Karpas-422 (cell line): ENCODE results near the gene GGACT. TPM values are rescaled to one million over a fixed set of nuclear protein-coding genes. Genes with fewer than 3 reads are reported as not detected.

ENCODE experiments used
- DNase-seq: peaks from one replicate; pipeline ENCODE4 v3.0.0-alpha.2; 2015
- H2AFZ ChIP-seq: fragments of 200-600 bp; sonication (generic); 2 replicates; pipeline ENCODE4 v1.6.1; 2014; ENCODE audit warnings: antibody characterized with exemption, low read length, mixed read lengths
- H3K27ac ChIP-seq: fragments of 200-600 bp; sonication (generic); 2 replicates; pipeline ENCODE4 v1.5.1; 2014; ENCODE audit warnings: mild to moderate bottlenecking, low read length, moderate library complexity
- H3K27me3 ChIP-seq: fragments of 200-600 bp; sonication (generic); 2 replicates; pipeline ENCODE4 v1.6.1; 2014; ENCODE audit warnings: low read length, mixed read lengths
- H3K36me3 ChIP-seq: fragments of 200-600 bp; sonication (generic); 2 replicates; pipeline ENCODE4 v1.6.1; 2014; ENCODE audit warnings: low read length, mixed read lengths; ENCODE audit not compliant: insufficient read depth
- H3K4me1 ChIP-seq: fragments of 200-600 bp; sonication (generic); 2 replicates; pipeline ENCODE4 v1.6.1; 2014; ENCODE audit warnings: mild to moderate bottlenecking, low read length, mixed read lengths
- H3K4me2 ChIP-seq: fragments of 200-600 bp; sonication (generic); 2 replicates; pipeline ENCODE4 v1.6.1; 2014; ENCODE audit warnings: low read length, low read depth, mild to moderate bottlenecking; ENCODE audit not compliant: poor library complexity, severe bottlenecking
- H3K4me3 ChIP-seq: fragments of 200-600 bp; sonication (generic); 2 replicates; pipeline ENCODE4 v1.5.1; 2014; ENCODE audit warnings: mild to moderate bottlenecking, antibody characterized with exemption, low read length, mixed read lengths
- H3K79me2 ChIP-seq: fragments of 200-600 bp; sonication (generic); 2 replicates; pipeline ENCODE4 v1.6.1; 2014; ENCODE audit warnings: mild to moderate bottlenecking, low read length, mixed read lengths
- H3K9ac ChIP-seq: fragments of 200-600 bp; sonication (generic); 2 replicates; pipeline ENCODE4 v1.6.0; 2014; ENCODE audit warnings: low read length
- H3K9me2 ChIP-seq: fragments of 200-600 bp; sonication (generic), shearing (Covaris generic); replicated peaks from 2 replicates; pipeline ENCODE4 v1.6.0; 2014; ENCODE audit warnings: mild to moderate bottlenecking, low read length, moderate library complexity; ENCODE audit not compliant: insufficient read depth
- H3K9me3 ChIP-seq: fragments of 300-700, 200-600 bp; sonication (generic); 2 replicates; pipeline ENCODE4 v1.6.1; 2014; ENCODE audit warnings: low read length, mixed read lengths
- H4K20me1 ChIP-seq: fragments of 200-600 bp; sonication (generic); 2 replicates; pipeline ENCODE4 v1.6.1; 2014; ENCODE audit warnings: mild to moderate bottlenecking, antibody characterized with exemption, low read length, low read depth; ENCODE audit not compliant: insufficient read depth
- total RNA-seq: library from RNA; depleted of rRNA; stranded (reverse); fragments of >200 nt; shearing (Covaris generic); gene quantifications from 2 replicates; pipeline ENCODE4 v1.2.3, GENCODE V29; 2014; ENCODE audit warnings: low replicate concordance

GGACT gene
- total RNA-seq, 1 experiment from 2014 or later = 8.8 TPM

DNA sequence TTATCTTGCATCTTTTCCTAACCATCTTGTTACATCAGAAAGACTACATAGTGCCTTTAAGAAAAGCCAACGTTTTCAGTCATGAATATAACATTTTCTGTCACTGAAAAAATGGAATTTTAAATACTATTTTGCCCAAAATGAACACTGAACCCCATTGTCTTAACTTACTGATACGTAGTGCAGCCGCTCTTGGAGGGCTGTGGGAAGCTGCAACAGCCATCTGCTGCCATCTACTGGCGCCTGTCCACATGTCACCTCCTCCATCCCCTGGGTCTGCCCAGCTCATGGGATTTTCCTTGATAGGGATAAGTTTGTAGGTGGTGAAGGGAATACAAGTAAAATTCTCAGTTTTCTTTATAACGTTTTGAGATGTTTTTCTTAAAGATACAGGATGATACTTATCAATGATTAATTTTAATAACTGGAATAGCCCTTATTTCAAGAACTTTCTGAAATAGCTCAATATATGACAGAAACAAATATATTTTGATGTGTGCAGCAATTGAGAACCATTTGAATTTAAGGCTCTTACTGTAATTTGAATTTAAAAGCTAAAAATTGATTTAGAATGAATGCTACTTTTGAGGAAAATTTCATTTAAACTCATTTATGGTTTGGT is 73.7 kb downstream of the GGACT start:
- no peak overlapping the region for H3K9ac ChIP-seq
- H3K27ac ChIP-seq = no peak overlapping the region
- H3K27me3 ChIP-seq = no peaks in the 10 kb centered on the region
- H2AFZ ChIP-seq = no peak overlapping the region
- no peaks in the 10 kb centered on the region for H3K9me2 ChIP-seq
- no peaks in the 10 kb centered on the region for H3K79me2 ChIP-seq
- peak; percentile 85 for DNase-seq
- no peak overlapping the region for H3K4me3 ChIP-seq
- H3K9me3 ChIP-seq = no peaks in the 10 kb centered on the region
- no peak overlapping the region for H3K4me2 ChIP-seq
- no peaks in the 10 kb centered on the region; the same call in 1 of the 2 replicates for H3K4me1 ChIP-seq
- H3K36me3 ChIP-seq = no peaks in the 10 kb centered on the region
- no peaks in the 10 kb centered on the region for H4K20me1 ChIP-seq

DNA sequence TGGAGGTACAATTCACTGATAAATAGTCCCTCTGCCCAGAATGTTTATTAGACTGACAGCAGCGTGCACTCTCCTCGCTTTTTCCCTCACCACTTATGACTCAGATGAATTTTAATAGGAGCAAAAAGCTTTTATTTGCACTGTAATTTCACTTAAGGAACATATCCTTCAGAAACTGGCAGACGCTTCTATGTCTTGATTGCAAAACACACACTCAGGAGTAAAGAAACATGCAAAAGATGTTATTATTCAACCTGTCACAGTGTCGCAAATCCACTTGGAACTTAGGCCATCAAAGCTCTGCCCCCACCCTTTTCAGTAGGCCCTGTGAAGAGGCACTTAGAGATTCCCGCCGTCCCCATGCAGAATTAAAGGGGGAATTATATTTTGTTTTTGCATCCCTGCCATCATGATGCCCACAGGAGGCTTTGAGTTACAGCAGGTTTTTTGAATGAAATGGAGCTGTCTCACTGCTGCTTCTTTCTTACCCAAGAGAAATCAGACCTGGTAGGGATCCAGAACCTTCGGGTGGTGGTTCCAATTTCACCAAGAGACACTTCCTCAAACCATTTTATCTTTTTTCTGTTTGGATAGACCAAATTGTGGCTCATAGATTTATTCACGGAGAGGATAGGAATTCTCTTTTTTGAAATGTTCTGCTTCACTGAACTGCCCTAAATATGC is 74.5 kb downstream of the GGACT start:
- no peaks in the 10 kb centered on the region for H3K9me2 ChIP-seq
- no peak for DNase-seq
- H2AFZ ChIP-seq = no peak overlapping the region
- no peaks in the 10 kb centered on the region; the same call in 1 of the 2 replicates for H3K4me1 ChIP-seq
- H3K9me3 ChIP-seq = no peaks in the 10 kb centered on the region
- no peaks in the 10 kb centered on the region for H3K27me3 ChIP-seq
- H3K79me2 ChIP-seq = no peaks in the 10 kb centered on the region
- H4K20me1 ChIP-seq = no peaks in the 10 kb centered on the region
- H3K9ac ChIP-seq = no peak overlapping the region
- H3K4me2 ChIP-seq = no peak overlapping the region
- H3K4me3 ChIP-seq = no peak overlapping the region
- no peaks in the 10 kb centered on the region for H3K36me3 ChIP-seq
- H3K27ac ChIP-seq = no peak overlapping the region

DNA sequence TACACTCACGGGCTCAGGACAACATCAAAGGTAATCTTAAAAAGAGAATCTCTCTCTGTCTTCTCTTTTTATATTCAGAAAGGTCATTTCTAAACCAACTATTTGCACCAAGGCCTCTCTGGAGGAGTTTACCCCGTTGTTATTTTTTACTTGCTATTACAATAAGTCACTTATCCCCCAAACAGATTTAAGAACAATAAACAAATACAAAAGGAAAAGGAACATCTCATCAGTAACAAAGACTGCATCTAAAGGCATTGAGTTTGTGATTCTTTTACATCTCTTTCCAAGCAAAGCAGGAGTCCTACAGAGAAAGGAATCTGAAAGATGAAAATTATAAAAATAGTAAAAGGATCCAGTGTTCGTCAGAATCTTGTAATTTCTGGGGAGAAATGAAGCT is 75.4 kb downstream of the GGACT start:
- H3K4me1 ChIP-seq = no peaks in the 10 kb centered on the region; the same call in 1 of the 2 replicates
- no peaks in the 10 kb centered on the region for H3K79me2 ChIP-seq
- H4K20me1 ChIP-seq = no peaks in the 10 kb centered on the region
- H3K9me3 ChIP-seq = no peaks in the 10 kb centered on the region
- no peaks in the 10 kb centered on the region for H3K36me3 ChIP-seq
- H3K4me2 ChIP-seq = no peak overlapping the region
- no peak overlapping the region for H3K4me3 ChIP-seq
- H3K9me2 ChIP-seq = no peaks in the 10 kb centered on the region
- DNase-seq = no peak
- no peak overlapping the region for H3K27ac ChIP-seq
- no peak overlapping the region for H2AFZ ChIP-seq
- H3K27me3 ChIP-seq = no peaks in the 10 kb centered on the region
- H3K9ac ChIP-seq = no peak overlapping the region

DNA sequence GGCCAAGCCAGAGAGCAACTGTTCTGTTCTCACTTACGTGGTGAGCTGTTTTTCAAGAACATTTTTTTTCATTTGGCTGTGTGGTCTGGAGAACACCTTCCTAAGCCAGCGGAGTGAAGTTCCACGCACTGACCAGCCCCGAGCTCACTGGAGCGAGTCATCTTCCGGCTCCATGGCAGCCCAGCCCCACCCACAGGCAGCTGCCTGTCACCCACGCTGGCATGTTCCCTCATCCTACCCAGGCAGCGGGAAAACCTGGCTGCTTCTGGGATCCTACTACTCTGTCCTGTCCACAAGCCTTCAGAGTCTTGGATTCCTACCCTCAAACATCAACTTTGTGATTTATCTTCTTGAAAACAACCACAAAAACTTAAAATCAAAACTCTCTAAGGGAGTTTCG is 76.2 kb downstream of the GGACT start:
- Histone ChIP-seq H3K9me2 (no peaks in the 10 kb centered on the region), H3K4me2 (no peak overlapping the region)

DNA sequence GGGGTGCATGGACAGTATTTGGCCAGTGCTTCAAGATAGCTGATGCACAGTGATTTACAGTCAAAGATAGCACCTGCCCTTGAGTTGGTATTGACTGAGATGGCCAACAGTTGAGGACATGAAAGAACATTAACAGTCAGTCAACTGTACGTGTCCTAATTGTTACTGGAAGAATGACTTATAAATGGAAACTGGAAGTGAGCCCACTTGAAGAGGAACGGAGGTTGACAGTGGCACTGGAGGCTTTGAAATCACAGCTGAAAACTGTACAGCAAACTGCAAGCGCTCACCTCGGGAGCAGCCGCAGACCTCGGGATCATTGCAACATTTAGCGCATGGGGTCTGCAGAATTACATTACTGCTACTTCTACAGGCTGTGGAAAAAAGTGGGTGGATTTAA is 77.1 kb downstream of the GGACT start:
- Histone ChIP-seq H3K9me3 (no peaks in the 10 kb centered on the region), H3K27me3 (no peaks in the 10 kb centered on the region), H3K27ac (no peak overlapping the region), H3K9me2 (no peaks in the 10 kb centered on the region), H3K4me2 (no peak overlapping the region), H3K36me3 (no peaks in the 10 kb centered on the region), H3K4me1 (no peaks in the 10 kb centered on the region; the same call in none of the 2 replicates), H3K79me2 (no peaks in the 10 kb centered on the region), H3K9ac (no peak overlapping the region), H3K4me3 (no peak overlapping the region), H4K20me1 (no peaks in the 10 kb centered on the region), H2AFZ (no peak overlapping the region)
- no peak for DNase-seq

More for the DNA sequence above, 76.2 kb downstream of the GGACT start:
- Histone ChIP-seq H3K79me2 (no peaks in the 10 kb centered on the region), H2AFZ (no peak overlapping the region), H3K4me3 (no peak overlapping the region), H3K27me3 (no peaks in the 10 kb centered on the region), H3K9ac (no peak overlapping the region), H3K9me3 (no peaks in the 10 kb centered on the region), H3K27ac (no peak overlapping the region), H4K20me1 (no peaks in the 10 kb centered on the region), H3K4me1 (no peaks in the 10 kb centered on the region; the same call in 1 of the 2 replicates), H3K36me3 (no peaks in the 10 kb centered on the region)
- no peak for DNase-seq

DNA sequence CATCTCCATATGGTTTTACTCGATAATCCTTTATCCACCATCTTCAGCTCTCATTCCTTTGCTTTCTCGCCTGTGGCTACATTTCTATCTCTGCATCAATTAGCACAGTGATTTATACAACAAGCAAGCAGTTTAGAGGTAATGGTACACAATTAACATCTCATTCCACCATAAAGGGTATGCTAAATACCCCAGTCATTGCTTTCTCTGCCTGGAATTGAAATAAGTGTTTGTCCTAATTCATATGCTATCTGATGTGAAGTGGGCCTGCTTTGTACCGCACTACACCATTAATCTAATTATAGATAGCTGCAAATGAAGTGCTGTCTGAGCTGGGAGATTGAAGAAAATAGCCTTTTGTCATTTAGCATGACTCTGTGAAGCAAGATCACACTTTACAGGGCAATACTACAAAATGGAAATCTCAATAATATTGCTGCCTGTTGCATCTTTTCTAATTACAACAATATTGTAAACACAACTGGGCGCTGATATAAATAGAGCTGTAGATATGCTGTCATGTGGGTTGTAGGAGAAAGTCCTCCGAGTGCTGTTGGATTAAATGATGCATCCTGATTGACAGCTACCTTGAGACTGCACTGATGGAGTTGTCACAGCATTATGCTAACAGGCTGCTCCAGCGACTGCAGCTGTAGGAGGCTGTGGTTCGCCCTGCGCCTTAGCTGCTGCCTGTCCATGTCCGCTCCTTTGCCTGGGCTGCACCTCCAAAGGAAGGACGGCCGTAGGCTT is 78.2 kb downstream of the GGACT start:
- Histone ChIP-seq H4K20me1 (no peaks in the 10 kb centered on the region), H3K9me3 (no peaks in the 10 kb centered on the region), H3K27me3 (no peaks in the 10 kb centered on the region), H3K4me1 (no peaks in the 10 kb centered on the region; the same call in none of the 2 replicates), H3K4me2 (no peak overlapping the region), H2AFZ (no peak overlapping the region), H3K4me3 (no peak overlapping the region), H3K79me2 (no peaks in the 10 kb centered on the region), H3K9ac (no peak overlapping the region), H3K27ac (no peak overlapping the region), H3K9me2 (no peaks in the 10 kb centered on the region), H3K36me3 (no peaks in the 10 kb centered on the region)
- DNase-seq = no peak

DNA sequence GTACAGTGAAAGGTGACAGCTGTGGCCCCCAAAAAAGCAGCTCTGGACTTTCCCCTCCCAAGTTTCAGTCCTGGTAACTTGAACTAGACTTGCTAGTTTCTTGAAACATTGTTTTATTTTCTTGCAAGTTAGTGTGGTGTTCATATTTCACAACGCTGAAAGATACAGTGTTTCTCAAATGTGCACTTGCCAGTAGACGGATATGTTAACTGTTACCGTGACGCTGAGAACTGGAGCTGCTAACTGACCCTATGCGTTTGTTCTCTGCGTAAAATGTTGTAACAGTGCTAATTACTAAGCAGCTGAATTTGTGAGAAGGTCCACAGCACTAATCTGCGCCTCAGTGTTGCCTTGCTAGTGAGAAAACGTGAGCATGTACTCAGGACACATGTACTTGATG is 79.6 kb downstream of the GGACT start:
- Histone ChIP-seq H3K27me3 (no peaks in the 10 kb centered on the region), H3K4me3 (no peak overlapping the region), H3K79me2 (no peaks in the 10 kb centered on the region), H3K4me1 (no peaks in the 10 kb centered on the region; the same call in none of the 2 replicates), H2AFZ (no peak overlapping the region), H3K27ac (no peak overlapping the region), H3K9ac (no peak overlapping the region), H3K9me2 (no peaks in the 10 kb centered on the region), H3K9me3 (no peaks in the 10 kb centered on the region), H4K20me1 (no peaks in the 10 kb centered on the region), H3K4me2 (no peak overlapping the region), H3K36me3 (no peaks in the 10 kb centered on the region)
- no peak for DNase-seq

DNA sequence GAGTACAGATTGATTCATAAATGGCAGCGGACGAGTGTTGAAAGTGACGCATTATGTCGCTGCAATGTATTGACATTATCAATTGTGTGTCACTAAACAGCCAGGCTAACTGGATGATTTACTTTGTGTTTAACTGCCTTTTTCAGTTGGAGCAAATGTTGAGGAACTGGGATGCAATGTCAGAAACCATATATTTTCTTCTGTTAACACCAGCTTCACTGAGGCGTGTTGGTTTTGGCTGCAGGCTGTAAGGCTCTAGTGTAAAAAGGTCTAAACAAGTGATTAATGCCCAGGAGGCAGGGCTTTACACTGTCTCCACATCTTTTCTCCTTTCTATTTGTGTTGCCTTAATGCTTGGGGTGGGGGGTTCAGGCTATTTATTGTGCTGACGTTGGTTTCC is 80.1 kb downstream of the GGACT start:
- Histone ChIP-seq H3K4me1 (no peaks in the 10 kb centered on the region; the same call in 1 of the 2 replicates), H3K27ac (no peak overlapping the region), H3K9me2 (no peaks in the 10 kb centered on the region), H3K36me3 (no peaks in the 10 kb centered on the region), H3K27me3 (no peaks in the 10 kb centered on the region), H3K4me2 (no peak overlapping the region), H2AFZ (no peak overlapping the region), H3K79me2 (no peaks in the 10 kb centered on the region), H4K20me1 (no peaks in the 10 kb centered on the region), H3K4me3 (no peak overlapping the region), H3K9ac (no peak overlapping the region), H3K9me3 (no peaks in the 10 kb centered on the region)
- no peak for DNase-seq
